ENCODE measurements around the gene ADRM1.

ADRM1 gene

GRCh38 chr20:62307226-62308101 is 4.7 kb downstream of the ADRM1 start:
- H3K9ac ChIP-seq (ENCODE audit: low read length): no peak overlapping the region
- H3K27me3 ChIP-seq (replicated peaks; ENCODE audit: control insufficient read depth, insufficient read depth, low read length): no peaks in the 10 kb centered on the region
- no peaks in the 10 kb centered on the region for H3K9me3 ChIP-seq (ENCODE audit: control insufficient read depth, low read length)
- H3K4me1 ChIP-seq (ENCODE audit: control insufficient read depth, insufficient read depth, low read length): peaks cover 21% of the 10 kb centered on the region
- no peak overlapping the region for H3K4me3 ChIP-seq (ENCODE audit: low read length)
- H3K36me3 ChIP-seq (ENCODE audit: control insufficient read depth, insufficient read depth, low read length, severe bottlenecking): peaks cover 44% of the 10 kb centered on the region
- DNase-seq (ENCODE audit: low read depth): no peak

- no peaks in the 10 kb centered on the region for H3K9me3 ChIP-seq (ENCODE audit: control insufficient read depth, low read length)
- H3K9ac ChIP-seq (ENCODE audit: low read length): no peak overlapping the region
- no peak for DNase-seq (ENCODE audit: low read depth)
- H3K27me3 ChIP-seq (replicated peaks; ENCODE audit: control insufficient read depth, insufficient read depth, low read length): no peaks in the 10 kb centered on the region
- H3K4me1 ChIP-seq (ENCODE audit: control insufficient read depth, insufficient read depth, low read length): peaks cover 21% of the 10 kb centered on the region
- peaks cover 44% of the 10 kb centered on the region for H3K36me3 ChIP-seq (ENCODE audit: control insufficient read depth, insufficient read depth, low read length, severe bottlenecking)
- H3K4me3 ChIP-seq (ENCODE audit: low read length): no peak overlapping the region
These were observed 5.5 kb downstream of the ADRM1 start for GRCh38 chr20:62308102-62308822.

- Histone ChIP-seq H3K9ac (ENCODE audit: low read length) (no peak overlapping the region), H3K4me1 (ENCODE audit: control insufficient read depth, insufficient read depth, low read length) (peaks cover 17% of the 10 kb centered on the region), H3K36me3 (ENCODE audit: control insufficient read depth, insufficient read depth, low read length, severe bottlenecking) (peaks cover 44% of the 10 kb centered on the region), H3K27me3 (replicated peaks; ENCODE audit: control insufficient read depth, insufficient read depth, low read length) (no peaks in the 10 kb centered on the region), H3K4me3 (ENCODE audit: low read length) (no peak overlapping the region), H3K9me3 (ENCODE audit: control insufficient read depth, low read length) (no peaks in the 10 kb centered on the region)
- no peak for DNase-seq (ENCODE audit: low read depth)
These were observed 6.6 kb downstream of the ADRM1 start for GRCh38 chr20:62309198-62309944.

GRCh38 chr20:62309947-62310756 is 7.4 kb downstream of the ADRM1 start:
- peaks cover 9% of the 10 kb centered on the region for H3K4me1 ChIP-seq (ENCODE audit: control insufficient read depth, insufficient read depth, low read length)
- no peaks in the 10 kb centered on the region for H3K27me3 ChIP-seq (replicated peaks; ENCODE audit: control insufficient read depth, insufficient read depth, low read length)
- no peak overlapping the region for H3K4me3 ChIP-seq (ENCODE audit: low read length)
- no peak overlapping the region for H3K9ac ChIP-seq (ENCODE audit: low read length)
- DNase-seq (ENCODE audit: low read depth): no peak
- no peaks in the 10 kb centered on the region for H3K9me3 ChIP-seq (ENCODE audit: control insufficient read depth, low read length)
- peaks cover 41% of the 10 kb centered on the region for H3K36me3 ChIP-seq (ENCODE audit: control insufficient read depth, insufficient read depth, low read length, severe bottlenecking)

GRCh38 chr20:62310757-62311121 is 7.9 kb downstream of the ADRM1 start:
- Histone ChIP-seq H3K9ac (ENCODE audit: low read length) (no peak overlapping the region), H3K27me3 (replicated peaks; ENCODE audit: control insufficient read depth, insufficient read depth, low read length) (no peaks in the 10 kb centered on the region), H3K4me3 (ENCODE audit: low read length) (no peak overlapping the region), H3K9me3 (ENCODE audit: control insufficient read depth, low read length) (no peaks in the 10 kb centered on the region), H3K36me3 (ENCODE audit: control insufficient read depth, insufficient read depth, low read length, severe bottlenecking) (peaks cover 35% of the 10 kb centered on the region), H3K4me1 (ENCODE audit: control insufficient read depth, insufficient read depth, low read length) (peaks cover 3% of the 10 kb centered on the region)
- no peak for DNase-seq (ENCODE audit: low read depth)

GRCh38 chr20:62311150-62311549 is 8.4 kb downstream of the ADRM1 start:
- Histone ChIP-seq H3K9ac (ENCODE audit: low read length) (no peak overlapping the region), H3K36me3 (ENCODE audit: control insufficient read depth, insufficient read depth, low read length, severe bottlenecking) (peaks cover 31% of the 10 kb centered on the region), H3K9me3 (ENCODE audit: control insufficient read depth, low read length) (no peaks in the 10 kb centered on the region), H3K27me3 (replicated peaks; ENCODE audit: control insufficient read depth, insufficient read depth, low read length) (no peaks in the 10 kb centered on the region), H3K4me3 (ENCODE audit: low read length) (no peak overlapping the region), H3K4me1 (ENCODE audit: control insufficient read depth, insufficient read depth, low read length) (no peaks in the 10 kb centered on the region)
- no peak for DNase-seq (ENCODE audit: low read depth)

GRCh38 chr20:62311832-62312661 is 9.2 kb downstream of the ADRM1 start:
- Histone ChIP-seq H3K36me3 (ENCODE audit: control insufficient read depth, insufficient read depth, low read length, severe bottlenecking) (peaks cover 22% of the 10 kb centered on the region), H3K9ac (ENCODE audit: low read length) (no peak overlapping the region), H3K4me3 (ENCODE audit: low read length) (no peak overlapping the region), H3K9me3 (ENCODE audit: control insufficient read depth, low read length) (no peaks in the 10 kb centered on the region), H3K27me3 (replicated peaks; ENCODE audit: control insufficient read depth, insufficient read depth, low read length) (no peaks in the 10 kb centered on the region), H3K4me1 (ENCODE audit: control insufficient read depth, insufficient read depth, low read length) (no peaks in the 10 kb centered on the region)
- no peak for DNase-seq (ENCODE audit: low read depth)

- Histone ChIP-seq H3K9ac (ENCODE audit: low read length) (no peak overlapping the region), H3K36me3 (ENCODE audit: control insufficient read depth, insufficient read depth, low read length, severe bottlenecking) (peaks cover 17% of the 10 kb centered on the region), H3K4me3 (ENCODE audit: low read length) (no peak overlapping the region), H3K27me3 (replicated peaks; ENCODE audit: control insufficient read depth, insufficient read depth, low read length) (no peaks in the 10 kb centered on the region), H3K9me3 (ENCODE audit: control insufficient read depth, low read length) (no peaks in the 10 kb centered on the region), H3K4me1 (ENCODE audit: control insufficient read depth, insufficient read depth, low read length) (no peaks in the 10 kb centered on the region)
- DNase-seq (ENCODE audit: low read depth): no peak
These were observed 9.8 kb downstream of the ADRM1 start for GRCh38 chr20:62312662-62312977.

- no peak for DNase-seq (ENCODE audit: low read depth)
- H3K36me3 ChIP-seq (ENCODE audit: control insufficient read depth, insufficient read depth, low read length, severe bottlenecking): peaks cover 13% of the 10 kb centered on the region
These were observed 10.2 kb downstream of the ADRM1 start for GRCh38 chr20:62313021-62313420.

More at GRCh38 chr20:62313021-62313420, 10.2 kb downstream of the ADRM1 start:
- Histone ChIP-seq H3K4me1 (ENCODE audit: control insufficient read depth, insufficient read depth, low read length) (no peaks in the 10 kb centered on the region), H3K4me3 (ENCODE audit: low read length) (no peak overlapping the region), H3K9ac (ENCODE audit: low read length) (no peak overlapping the region), H3K9me3 (ENCODE audit: control insufficient read depth, low read length) (no peaks in the 10 kb centered on the region), H3K27me3 (replicated peaks; ENCODE audit: control insufficient read depth, insufficient read depth, low read length) (no peaks in the 10 kb centered on the region)

Measured in adipocyte (in vitro differentiated cells).